Keratinocyte (primary cell): ENCODE measurements around the gene PCSK6. TPM values are rescaled to one million over a fixed set of nuclear protein-coding genes. Genes with fewer than 3 reads are reported as not detected.

ENCODE experiments used
- DNase-seq: peaks from one replicate; pipeline ENCODE4 v3.0.0-alpha.2; 2011; ENCODE audit warnings: low read depth, missing footprints, low spot score
- FAIRE-seq: peaks from 2 replicates; lab custom pipeline; 2011; peaks lifted over from hg19 to GRCh38; lab: Jason Lieb, UNC
- H2AFZ ChIP-seq: 2 replicates; pipeline ENCODE4 v1.6.0; 2012; ENCODE audit warnings: low read length, control low read depth, inconsistent platforms; ENCODE audit not compliant: control insufficient read depth
- H3K27ac ChIP-seq: 2 replicates; pipeline ENCODE4 v1.5.1; 2011; ENCODE audit warnings: low read length; ENCODE audit not compliant: control insufficient read depth, insufficient read depth
- H3K27me3 ChIP-seq: 3 replicates; pipeline ENCODE4 v1.6.0; 2011; ENCODE audit warnings: low read length; ENCODE audit not compliant: control insufficient read depth, insufficient read depth; ENCODE audit errors: extremely low read depth
- H3K36me3 ChIP-seq, 2 experiments: 2 replicates in 1 of 2; 3 replicates in 1 of 2; pipeline ENCODE4 v1.5.1; 2011; ENCODE audit warnings: low read length in 2 of 2, mild to moderate bottlenecking in 1 of 2; ENCODE audit not compliant: control insufficient read depth in 2 of 2, insufficient read depth in 2 of 2; ENCODE audit errors: extremely low read depth in 1 of 2
- H3K4me1 ChIP-seq: 3 replicates; pipeline ENCODE4 v1.5.1; 2011; ENCODE audit warnings: low read length; ENCODE audit not compliant: control insufficient read depth, insufficient read depth; ENCODE audit errors: extremely low read depth
- H3K4me2 ChIP-seq: 3 replicates; pipeline ENCODE4 v1.6.0; 2011; ENCODE audit warnings: low read depth, low read length; ENCODE audit not compliant: control insufficient read depth, insufficient read depth; ENCODE audit errors: extremely low read depth
- H3K4me3 ChIP-seq, 3 experiments: fragments of 200-600 bp in 1 of 3; sonication (generic) in 1 of 3; 2 replicates in 2 of 3; 3 replicates in 1 of 3; pipeline ENCODE4 v1.5.1; 2011 to 2016; ENCODE audit warnings: low read length in 3 of 3, mild to moderate bottlenecking in 3 of 3, control low read depth in 2 of 3, inconsistent platforms in 1 of 3, low read depth in 1 of 3, mixed read lengths in 1 of 3, mixed run types in 1 of 3, moderate library complexity in 1 of 3; ENCODE audit not compliant: control insufficient read depth in 2 of 3, insufficient read depth in 2 of 3; ENCODE audit errors: extremely low read depth in 1 of 3
- H3K79me2 ChIP-seq: 2 replicates; pipeline ENCODE4 v1.6.0; 2012; ENCODE audit warnings: low read length; ENCODE audit not compliant: control insufficient read depth, insufficient read depth
- H3K9ac ChIP-seq: 3 replicates; pipeline ENCODE4 v1.6.0; 2011; ENCODE audit warnings: low read length; ENCODE audit not compliant: control insufficient read depth, insufficient read depth; ENCODE audit errors: extremely low read depth
- H3K9me1 ChIP-seq: 3 replicates; pipeline ENCODE4 v1.6.0; 2011; ENCODE audit warnings: low read length; ENCODE audit not compliant: control insufficient read depth, insufficient read depth; ENCODE audit errors: extremely low read depth
- H3K9me3 ChIP-seq: 2 replicates; pipeline ENCODE4 v1.5.1; 2012; ENCODE audit warnings: low read depth, low read length; ENCODE audit not compliant: control insufficient read depth
- H4K20me1 ChIP-seq: 3 replicates; pipeline ENCODE4 v1.6.0; 2011; ENCODE audit warnings: low read length; ENCODE audit not compliant: control insufficient read depth, insufficient read depth; ENCODE audit errors: extremely low read depth
- EZH2 ChIP-seq: IDR thresholded peaks from one replicate; pipeline ENCODE4 v1.6.1; 2012; ENCODE audit warnings: inconsistent platforms, mild to moderate bottlenecking, low read length, moderate library complexity
- dilution Hi-C: fragments of 300-500 bp; cut with MboI; formaldehyde crosslinking; loops from one replicate; pipeline ENCODE4 v1.7.0; 2020; ENCODE audit warnings: low sequenced_read_pairs; ENCODE audit not compliant: extremely low pct_ligation_motif_present
- polyA plus RNA-seq, 5 experiments: library from polyadenylated mRNA; depleted of rRNA in 3 of 5; stranded (reverse) in 3 of 5; stranded (forward) in 1 of 5; unstranded in 1 of 5; fragments of >200 nt; gene quantifications; 1 replicate in 1 of 5; 2 replicates in 3 of 5; 3 replicates in 1 of 5; pipeline versions ENCODE4 v1.2.1 to v1.2.3, GENCODE V29; 2011 to 2012; ENCODE audit warnings: missing spikeins in 2 of 5, low read depth in 1 of 5, low replicate concordance in 1 of 5
- TF ChIP-seq, protein P1 (sequence below), 3 experiments: IDR thresholded peaks in 1 of 3; conservative IDR thresholded peaks in 1 of 3; optimal IDR thresholded peaks in 1 of 3; 2 replicates in 2 of 3; 3 replicates in 1 of 3; pipeline versions ENCODE3 to v1.5.1; 2011; ENCODE audit warnings: low read length in 3 of 3, mild to moderate bottlenecking in 3 of 3, moderate library complexity in 2 of 3, control low read depth in 1 of 3, inconsistent platforms in 1 of 3; ENCODE audit not compliant: insufficient read depth in 2 of 3; ENCODE audit errors: extremely low read depth in 1 of 3

Gene PCSK6
- polyA plus RNA-seq, 1 donor (not counting 4 experiments of a cell fraction or from before 2014, with no cell fraction given), result 3.1 TPM

DNA sequence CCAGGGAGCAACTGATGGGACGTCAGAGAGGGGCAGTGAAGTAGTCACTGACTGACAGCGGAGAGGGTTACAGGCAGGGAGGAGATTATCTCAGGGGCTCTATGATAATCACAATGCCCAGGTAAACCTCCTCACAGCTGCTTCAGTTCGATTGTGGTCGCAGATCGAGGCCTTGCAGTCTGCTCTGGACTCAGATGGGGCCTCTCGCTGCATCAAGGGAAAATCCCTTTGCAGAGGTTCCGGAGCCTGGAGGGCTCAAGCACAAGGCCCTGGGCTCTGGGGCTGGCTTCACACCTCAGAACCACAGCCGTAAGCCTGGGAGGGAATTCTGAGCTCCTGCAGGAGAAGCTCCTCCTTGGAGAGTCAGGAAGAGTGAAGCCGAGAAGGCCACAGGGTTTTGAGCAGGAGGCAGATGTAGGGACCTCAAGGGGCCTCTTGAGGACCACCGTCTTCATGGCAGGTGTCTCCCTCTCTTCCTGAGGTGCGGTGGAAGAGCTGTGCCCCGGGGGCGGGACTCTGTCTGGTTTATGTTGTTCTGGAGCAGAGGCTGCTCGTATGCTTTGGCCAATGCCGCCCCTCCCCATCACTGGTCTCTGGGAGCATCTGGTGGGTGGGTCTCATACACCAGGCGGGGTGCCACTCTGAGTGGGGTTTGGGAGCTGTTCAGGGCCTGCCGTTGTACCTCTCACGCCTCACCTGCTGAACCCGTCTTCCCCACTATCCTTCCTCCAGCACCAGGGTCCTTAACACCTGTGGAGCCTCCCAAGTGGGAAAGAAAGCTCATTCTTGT lies 175.0 kb downstream of the PCSK6 start:
- H4K20me1 ChIP-seq, result no peaks in the 10 kb centered on the region
- H3K27ac ChIP-seq, result no peak overlapping the region
- H3K36me3 ChIP-seq, result no peaks in the 10 kb centered on the region
- DNase-seq (no peak), FAIRE-seq (no peak)
- no peaks in the 10 kb centered on the region for H3K9me3 ChIP-seq
- no peak overlapping the region for H2AFZ ChIP-seq
- dilution Hi-C loops, result no loop called here
- H3K27me3 ChIP-seq, result no peaks in the 10 kb centered on the region
- H3K9me1 ChIP-seq, result no peaks in the 10 kb centered on the region
- H3K79me2 ChIP-seq, result no peaks in the 10 kb centered on the region
- peaks cover 21% of the 10 kb centered on the region for H3K4me1 ChIP-seq
- H3K9ac ChIP-seq, result no peak overlapping the region
- H3K4me3 ChIP-seq, result no peak overlapping the region
- H3K4me2 ChIP-seq, result no peak overlapping the region
- TF ChIP-seq EZH2, result no peak
- TF ChIP-seq, protein P1, sequence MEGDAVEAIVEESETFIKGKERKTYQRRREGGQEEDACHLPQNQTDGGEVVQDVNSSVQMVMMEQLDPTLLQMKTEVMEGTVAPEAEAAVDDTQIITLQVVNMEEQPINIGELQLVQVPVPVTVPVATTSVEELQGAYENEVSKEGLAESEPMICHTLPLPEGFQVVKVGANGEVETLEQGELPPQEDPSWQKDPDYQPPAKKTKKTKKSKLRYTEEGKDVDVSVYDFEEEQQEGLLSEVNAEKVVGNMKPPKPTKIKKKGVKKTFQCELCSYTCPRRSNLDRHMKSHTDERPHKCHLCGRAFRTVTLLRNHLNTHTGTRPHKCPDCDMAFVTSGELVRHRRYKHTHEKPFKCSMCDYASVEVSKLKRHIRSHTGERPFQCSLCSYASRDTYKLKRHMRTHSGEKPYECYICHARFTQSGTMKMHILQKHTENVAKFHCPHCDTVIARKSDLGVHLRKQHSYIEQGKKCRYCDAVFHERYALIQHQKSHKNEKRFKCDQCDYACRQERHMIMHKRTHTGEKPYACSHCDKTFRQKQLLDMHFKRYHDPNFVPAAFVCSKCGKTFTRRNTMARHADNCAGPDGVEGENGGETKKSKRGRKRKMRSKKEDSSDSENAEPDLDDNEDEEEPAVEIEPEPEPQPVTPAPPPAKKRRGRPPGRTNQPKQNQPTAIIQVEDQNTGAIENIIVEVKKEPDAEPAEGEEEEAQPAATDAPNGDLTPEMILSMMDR (optimal IDR thresholded peaks at IDR 0.05 in 1 of 3, IDR thresholded peaks at IDR 0.05 in 1 of 3, conservative IDR thresholded peaks at IDR 0.05 in 1 of 3; ENCODE audit: extremely low read depth in 1 of 3, insufficient read depth in 2 of 3, low read length in 3 of 3), result no peak

- peaks cover 11% of the 10 kb centered on the region for H3K4me1 ChIP-seq
- H4K20me1 ChIP-seq, result no peaks in the 10 kb centered on the region
- H3K27ac ChIP-seq, result no peak overlapping the region
- no peak overlapping the region for H2AFZ ChIP-seq
- no peaks in the 10 kb centered on the region for H3K27me3 ChIP-seq
- TF ChIP-seq, protein P1 (optimal IDR thresholded peaks at IDR 0.05 in 1 of 3, IDR thresholded peaks at IDR 0.05 in 1 of 3, conservative IDR thresholded peaks at IDR 0.05 in 1 of 3; ENCODE audit: extremely low read depth in 1 of 3, insufficient read depth in 2 of 3, low read length in 3 of 3), result no peak
- H3K9ac ChIP-seq, result no peak overlapping the region
- no peaks in the 10 kb centered on the region for H3K9me1 ChIP-seq
- DNase-seq, result no peak
- dilution Hi-C loops, result no loop called here
- no peaks in the 10 kb centered on the region for H3K9me3 ChIP-seq
- no peak overlapping the region for H3K4me2 ChIP-seq
- FAIRE-seq, result no peak
- H3K79me2 ChIP-seq, result no peaks in the 10 kb centered on the region
- no peak overlapping the region for H3K4me3 ChIP-seq
- no peaks in the 10 kb centered on the region for H3K36me3 ChIP-seq
These were observed 176.3 kb downstream of the PCSK6 start for GRCh38 chr15:101313041-101313761.
